ENCODE measurements around the gene ACCS.

The ACCS gene

GRCh38 chr11:44078794-44079193, 12.7 kb downstream of the ACCS start:
- TF ChIP-seq CTCF (conservative IDR thresholded peaks at IDR 0.05; ENCODE audit: low read depth, low read length) = no peak
- no peak overlapping the region for H3K4me3 ChIP-seq (ENCODE audit: low read length)
- no peak for DNase-seq (ENCODE audit: low read depth)

- DNase-seq (ENCODE audit: low read depth) = no peak
- no peak for TF ChIP-seq CTCF (conservative IDR thresholded peaks at IDR 0.05; ENCODE audit: low read depth, low read length)
These were observed 13.3 kb downstream of the ACCS start for GRCh38 chr11:44079376-44079775.

GRCh38 chr11:44080951-44081350, 14.9 kb downstream of the ACCS start:
- TF ChIP-seq CTCF (conservative IDR thresholded peaks at IDR 0.05; ENCODE audit: low read depth, low read length) = no peak
- H3K4me3 ChIP-seq (ENCODE audit: low read length) = no peak overlapping the region
- no peak for DNase-seq (ENCODE audit: low read depth)

More at GRCh38 chr11:44079376-44079775, 13.3 kb downstream of the ACCS start:
- H3K4me3 ChIP-seq (ENCODE audit: low read length) = no peak overlapping the region

- no peak overlapping the region for H3K4me3 ChIP-seq (ENCODE audit: low read length)
- DNase-seq (ENCODE audit: low read depth) = no peak
- no peak for TF ChIP-seq CTCF (conservative IDR thresholded peaks at IDR 0.05; ENCODE audit: low read depth, low read length)
These were observed 16.6 kb downstream of the ACCS start for GRCh38 chr11:44082645-44083044.

GRCh38 chr11:44083433-44083832, 17.4 kb downstream of the ACCS start:
- no peak overlapping the region for H3K4me3 ChIP-seq (ENCODE audit: low read length)
- DNase-seq (ENCODE audit: low read depth) = no peak
- TF ChIP-seq CTCF (conservative IDR thresholded peaks at IDR 0.05; ENCODE audit: low read depth, low read length) = no peak

- TF ChIP-seq CTCF (conservative IDR thresholded peaks at IDR 0.05; ENCODE audit: low read depth, low read length) = no peak
- H3K4me3 ChIP-seq (ENCODE audit: low read length) = no peak overlapping the region
- no peak for DNase-seq (ENCODE audit: low read depth)
These were observed 17.8 kb downstream of the ACCS start for GRCh38 chr11:44083906-44084305.

GRCh38 chr11:44085330-44085729, 19.3 kb downstream of the ACCS start:
- DNase-seq (ENCODE audit: low read depth) = no peak
- H3K4me3 ChIP-seq (ENCODE audit: low read length) = no peak overlapping the region
- no peak for TF ChIP-seq CTCF (conservative IDR thresholded peaks at IDR 0.05; ENCODE audit: low read depth, low read length)
